Measurements from ENCODE around the gene PRKCH. TPM values are rescaled to one million over a fixed set of nuclear protein-coding genes. Genes with fewer than 3 reads are reported as not detected.

Gene PRKCH
- total and polyA plus RNA-seq, 9 of the 15 experiments (the other 6 are each of a cell fraction or from before 2014, with no cell fraction given) = 0.61 to 4.4 (median 4.0) TPM

- Histone ChIP-seq H3K9me1 (ENCODE audit: control insufficient read depth, insufficient read depth, low read length) (no peaks in the 10 kb centered on the region), H2AFZ (ENCODE audit: low read depth, low read length) (no peak overlapping the region), H3K27ac (ENCODE audit: extremely low read depth, low read depth, low read length) (no peak overlapping the region), H3K9me3 (replicated peaks; ENCODE audit: control insufficient read depth, insufficient read depth, low read depth, low read length) (no peaks in the 10 kb centered on the region), H4K20me1 (replicated peaks; ENCODE audit: control insufficient read depth, insufficient read depth, low read length) (no peaks in the 10 kb centered on the region), H3K27me3 (ENCODE audit: control insufficient read depth in 2 of 2, insufficient read depth in 2 of 2, low read length in 2 of 2) (no peaks in the 10 kb centered on the region; a peak in 1 of 5 replicates), H3K4me1 (replicated peaks in 1 of 2; ENCODE audit: control insufficient read depth in 2 of 2, insufficient read depth in 2 of 2, low read length in 2 of 2) (peaks cover 4 to 12% of the 10 kb centered on the region in 2 experiments; a peak in 3 of 5 replicates), H3K79me2 (ENCODE audit: control insufficient read depth, insufficient read depth, low read length) (no peaks in the 10 kb centered on the region), H3K9ac (ENCODE audit: insufficient read depth in 1 of 2, low read depth in 2 of 2, low read length in 2 of 2) (no peak overlapping the region), H3K36me3 (ENCODE audit: control insufficient read depth, insufficient read depth, low read length) (no peaks in the 10 kb centered on the region), H3K4me2 (ENCODE audit: insufficient read depth, low read length) (no peak overlapping the region), H3K4me3 (no peak overlapping the region)
- DNase-seq (ENCODE audit: extremely low read depth in 1 of 4, low spot score in 3 of 4) (no peak), ATAC-seq (no peak), FAIRE-seq (no peak)
- in situ Hi-C loops (cut with MboI) = no loop called here
- POLR2A ChIA-PET = no interaction called here
- BruUV-seq (replicated peaks) = no TSS peak
- WGBS (ENCODE audit: insufficient coverage, low coverage, missing lambda C conversion rate) = 36% methylated on average over 5 of the region's 5 CpGs
- CTCF ChIA-PET (ENCODE audit: low intra/inter-chr PET ratio) = no interaction called here
- intact Hi-C loops (cut with micrococcal nuclease) = no loop called here
- no peak for TF ChIP-seq E2F6 (IDR thresholded peaks at IDR 0.05; ENCODE audit: borderline replicate concordance in 1 of 2, extremely low read depth in 1 of 2, insufficient read depth in 1 of 2, insufficient read length in 1 of 2, low read depth in 1 of 2, low read length in 1 of 2, poor library complexity in 1 of 2, severe bottlenecking in 1 of 2)
- TF ChIP-seq BCLAF1 (IDR thresholded peaks at IDR 0.05; ENCODE audit: borderline replicate concordance in 1 of 2, control insufficient read depth in 1 of 2, low read depth in 2 of 2, low read length in 1 of 2) = no peak
- TF ChIP-seq GTF3C2 (IDR thresholded peaks at IDR 0.05; ENCODE audit: borderline replicate concordance, extremely low read depth, insufficient read length) = no peak
- no peak for TF ChIP-seq NR2C1 (IDR thresholded peaks at IDR 0.05)
- TF ChIP-seq NR2C1 (tag; IDR thresholded peaks at IDR 0.05) = no peak
- no peak for TF ChIP-seq E2F3 (CRISPR knock-in tag; IDR thresholded peaks at IDR 0.05)
- TF ChIP-seq HNRNPH1 (optimal IDR thresholded peaks at IDR 0.05; ENCODE audit: low read depth, low read length) = no peak
- no peak for TF ChIP-seq PYGO2 (tag; IDR thresholded peaks at IDR 0.05)
- TF ChIP-seq TARDBP (IDR thresholded peaks at IDR 0.05) = no peak
- TF ChIP-seq MAX (CRISPR knock-in tag; IDR thresholded peaks at IDR 0.05) = no peak
- TF ChIP-seq ZNF408 (CRISPR knock-in tag; IDR thresholded peaks at IDR 0.05; ENCODE audit: low read depth) = no peak
- no peak for TF ChIP-seq HMG20A (CRISPR knock-in tag; conservative IDR thresholded peaks at IDR 0.05)
- TF ChIP-seq SIN3B (IDR thresholded peaks at IDR 0.05; ENCODE audit: low read depth) = no peak
- no peak for TF ChIP-seq U2AF1 (optimal IDR thresholded peaks at IDR 0.05; ENCODE audit: low read depth, low read length)
- no peak for TF ChIP-seq ETV1 (tag; conservative IDR thresholded peaks at IDR 0.05; ENCODE audit: low read depth)
- TF ChIP-seq ZC3H11A (IDR thresholded peaks at IDR 0.05; ENCODE audit: low read depth, low read length) = no peak
Observed at GRCh38 chr14:61530896-61531295, 209.5 kb downstream of the PRKCH start.
